GM13976 (cell line): ENCODE results near the gene TMEM151A.

Experiments used
- DNase-seq: peaks from one replicate; pipeline ENCODE4 v3.0.0; 2012; ENCODE audit warnings: low spot score
- CTCF ChIP-seq: IDR thresholded peaks from 2 replicates; pipeline ENCODE4 v1.5.1; 2012; ENCODE audit warnings: borderline replicate concordance, mild to moderate bottlenecking; ENCODE audit not compliant: insufficient read depth; ENCODE audit errors: extremely low read depth, missing control alignments, control extremely low read depth
- in situ Hi-C: fragments of 300-500 bp; cut with MboI; formaldehyde crosslinking; loops from one replicate; pipeline ENCODE4 v1.12.0; 2022; ENCODE audit warnings: low sequenced_read_pairs, mixed read lengths, inconsistent platforms; ENCODE audit not compliant: unreplicated experiment

Gene TMEM151A

GRCh38 chr11:66339162-66339675, 47.5 kb downstream of the TMEM151A start:
- DNase-seq = no peak
- TF ChIP-seq CTCF = no peak
- in situ Hi-C loops = no loop called here

- TF ChIP-seq CTCF = no peak
- no peak for DNase-seq
- in situ Hi-C loops = no loop called here
Observed at GRCh38 chr11:66339686-66340483, 48.2 kb downstream of the TMEM151A start.

- DNase-seq = no peak
- no peak for TF ChIP-seq CTCF
- in situ Hi-C loops = no loop called here
Observed at GRCh38 chr11:66340596-66341501, 49.2 kb downstream of the TMEM151A start.

- in situ Hi-C loops = no loop called here
- TF ChIP-seq CTCF = no peak
- no peak for DNase-seq
Observed at GRCh38 chr11:66341502-66342126, 49.9 kb downstream of the TMEM151A start.

GRCh38 chr11:66343176-66343575, 51.5 kb downstream of the TMEM151A start:
- DNase-seq = no peak
- in situ Hi-C loops = no loop called here
- no peak for TF ChIP-seq CTCF
